Thyroid gland (tissue), 4 donors: Measurements from ENCODE around the gene DEF6.

Experiments
- POLR2A ChIP-seq, 2 donors: fragments of 450-650 bp; IDR thresholded peaks; one replicate each; pipeline ENCODE4 v1.6.1; 2017; ENCODE audit warnings: antibody characterized with exemption in 2 of 2, mild to moderate bottlenecking in 2 of 2, moderate library complexity in 1 of 2
- TF ChIP-seq, protein P1 (sequence below), 6 experiments: fragments of 200-600 bp in 3 of 6; fragments of 450-650 bp in 3 of 6; sonication (generic) in 3 of 6; IDR thresholded peaks; one replicate each; pipeline ENCODE4 v1.5.1; 2016 to 2019; ENCODE audit warnings: antibody characterized with exemption in 6 of 6, mild to moderate bottlenecking in 2 of 6, inconsistent platforms in 1 of 6, moderate library complexity in 1 of 6

GRCh38 chr6:35310265-35310831 is 12.7 kb downstream of the DEF6 start:
- TF ChIP-seq, protein P1, sequence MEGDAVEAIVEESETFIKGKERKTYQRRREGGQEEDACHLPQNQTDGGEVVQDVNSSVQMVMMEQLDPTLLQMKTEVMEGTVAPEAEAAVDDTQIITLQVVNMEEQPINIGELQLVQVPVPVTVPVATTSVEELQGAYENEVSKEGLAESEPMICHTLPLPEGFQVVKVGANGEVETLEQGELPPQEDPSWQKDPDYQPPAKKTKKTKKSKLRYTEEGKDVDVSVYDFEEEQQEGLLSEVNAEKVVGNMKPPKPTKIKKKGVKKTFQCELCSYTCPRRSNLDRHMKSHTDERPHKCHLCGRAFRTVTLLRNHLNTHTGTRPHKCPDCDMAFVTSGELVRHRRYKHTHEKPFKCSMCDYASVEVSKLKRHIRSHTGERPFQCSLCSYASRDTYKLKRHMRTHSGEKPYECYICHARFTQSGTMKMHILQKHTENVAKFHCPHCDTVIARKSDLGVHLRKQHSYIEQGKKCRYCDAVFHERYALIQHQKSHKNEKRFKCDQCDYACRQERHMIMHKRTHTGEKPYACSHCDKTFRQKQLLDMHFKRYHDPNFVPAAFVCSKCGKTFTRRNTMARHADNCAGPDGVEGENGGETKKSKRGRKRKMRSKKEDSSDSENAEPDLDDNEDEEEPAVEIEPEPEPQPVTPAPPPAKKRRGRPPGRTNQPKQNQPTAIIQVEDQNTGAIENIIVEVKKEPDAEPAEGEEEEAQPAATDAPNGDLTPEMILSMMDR (IDR thresholded peaks at IDR 0.05) = no peak
- TF ChIP-seq POLR2A (IDR thresholded peaks at IDR 0.05) = no peak
